ENCODE results near the gene AKAP8. TPM values are rescaled to one million over a fixed set of nuclear protein-coding genes. Genes with fewer than 3 reads are reported as not detected.

The AKAP8 gene
- 17.0 TPM for total RNA-seq

- no peaks in the 10 kb centered on the region for H3K36me3 ChIP-seq
- H3K27ac ChIP-seq: peak within 1 kb of the TSS; percentile 99 to 100
- TF ChIP-seq CTCF (IDR thresholded peaks at IDR 0.05): no peak
- H3K4me1 ChIP-seq: peaks cover 19 to 38% of the 10 kb centered on the region in 2 donors
- peak within 1 kb of the TSS; percentile 99 to 100 for H3K4me3 ChIP-seq
- intact Hi-C loops (cut with DNase I): loop anchor here (1.0 to 5.0 kb wide), 6 partner anchors 40 to 182 kb away; partner anchors contain the start of gene BRD4
- no peaks in the 10 kb centered on the region for H3K9me3 ChIP-seq
- peak; percentile 96 to 99 for DNase-seq (ENCODE audit: low spot score in 2 of 2)
- no peaks in the 10 kb centered on the region for H3K27me3 ChIP-seq
Measured at GRCh38 chr19:15379083-15379998, at the start of gene AKAP8. AKAP8 (minus strand) TSS chr19:15379787; CDS start chr19:15379731, 56 bp downstream.

GRCh38 chr19:15427991-15428471, 48.4 kb upstream of the AKAP8 start:
- no peak for DNase-seq (ENCODE audit: low spot score in 2 of 2)
- peaks cover 54 to 61% of the 10 kb centered on the region in 2 donors for H3K36me3 ChIP-seq
- H3K4me3 ChIP-seq: no peak overlapping the region
- H3K4me1 ChIP-seq: peaks cover 8 to 18% of the 10 kb centered on the region in 2 donors
- no peak overlapping the region for H3K27ac ChIP-seq
- TF ChIP-seq CTCF (IDR thresholded peaks at IDR 0.05): no peak
- no peaks in the 10 kb centered on the region for H3K27me3 ChIP-seq
- intact Hi-C loops (cut with DNase I): no loop called here
- no peaks in the 10 kb centered on the region for H3K9me3 ChIP-seq

- no peaks in the 10 kb centered on the region for H3K9me3 ChIP-seq
- H3K27ac ChIP-seq: no peak overlapping the region
- no peak for TF ChIP-seq CTCF (IDR thresholded peaks at IDR 0.05)
- H3K36me3 ChIP-seq: peaks cover 61 to 68% of the 10 kb centered on the region in 2 donors
- intact Hi-C loops (cut with DNase I): no loop called here
- no peak overlapping the region for H3K4me3 ChIP-seq
- no peaks in the 10 kb centered on the region for H3K27me3 ChIP-seq
- DNase-seq (ENCODE audit: low spot score in 2 of 2): no peak
- peaks cover 8 to 21% of the 10 kb centered on the region in 2 donors for H3K4me1 ChIP-seq
Measured at GRCh38 chr19:15427350-15427700, 47.7 kb upstream of the AKAP8 start.

- no peaks in the 10 kb centered on the region for H3K9me3 ChIP-seq
- H3K36me3 ChIP-seq: peaks cover 62 to 69% of the 10 kb centered on the region in 2 donors
- intact Hi-C loops (cut with DNase I): no loop called here
- peaks cover 8 to 24% of the 10 kb centered on the region in 2 donors for H3K4me1 ChIP-seq
- H3K27ac ChIP-seq: no peak overlapping the region
- no peak for TF ChIP-seq CTCF (IDR thresholded peaks at IDR 0.05)
- no peaks in the 10 kb centered on the region for H3K27me3 ChIP-seq
- no peak for DNase-seq (ENCODE audit: low spot score in 2 of 2)
- no peak overlapping the region for H3K4me3 ChIP-seq
Measured at GRCh38 chr19:15426485-15427349, 47.1 kb upstream of the AKAP8 start.

GRCh38 chr19:15425321-15425950, 45.8 kb upstream of the AKAP8 start:
- H3K4me3 ChIP-seq: no peak overlapping the region
- peaks cover 0 to 11% of the 10 kb centered on the region in 2 donors for H3K4me1 ChIP-seq
- H3K36me3 ChIP-seq: peaks cover 62 to 69% of the 10 kb centered on the region in 2 donors
- no peaks in the 10 kb centered on the region for H3K9me3 ChIP-seq
- intact Hi-C loops (cut with DNase I): no loop called here
- H3K27ac ChIP-seq: no peak overlapping the region
- no peak for TF ChIP-seq CTCF (IDR thresholded peaks at IDR 0.05)
- no peak for DNase-seq (ENCODE audit: low spot score in 2 of 2)
- no peaks in the 10 kb centered on the region for H3K27me3 ChIP-seq

All from ascending aorta (tissue), 2 donors.